KMS-11 (cell line): Measurements from ENCODE around the gene RHBDD3.

Experiments
- H2AFZ ChIP-seq: fragments of 200-600 bp; sonication (generic); 2 replicates; pipeline ENCODE4 v1.6.1; 2016; ENCODE audit warnings: antibody characterized with exemption, mixed run types, low read depth
- H3K27ac ChIP-seq: fragments of 200-600 bp; sonication (generic); 2 replicates; pipeline ENCODE4 v1.6.1; 2016; ENCODE audit warnings: mild to moderate bottlenecking, mixed run types
- H3K27me3 ChIP-seq: fragments of 200-600 bp; sonication (generic); 2 replicates; pipeline ENCODE4 v1.6.1; 2017; ENCODE audit warnings: mild to moderate bottlenecking, low read depth, mixed run types, moderate library complexity; ENCODE audit not compliant: insufficient read depth
- H3K36me3 ChIP-seq: fragments of 200-600 bp; sonication (generic); 2 replicates; pipeline ENCODE4 v1.6.1; 2017; ENCODE audit warnings: mild to moderate bottlenecking, mixed run types; ENCODE audit not compliant: insufficient read depth
- H3K4me1 ChIP-seq: fragments of 200-600 bp; sonication (generic); 2 replicates; pipeline ENCODE4 v1.6.1; 2016; ENCODE audit warnings: mild to moderate bottlenecking, low read depth, mixed run types; ENCODE audit not compliant: poor library complexity, severe bottlenecking
- H3K4me2 ChIP-seq: fragments of 200-600 bp; sonication (generic); 2 replicates; pipeline ENCODE4 v1.7.0; 2016; ENCODE audit warnings: mild to moderate bottlenecking, mixed run types
- H3K4me3 ChIP-seq: fragments of 200-600 bp; sonication (generic); IDR thresholded peaks from 2 replicates; pipeline ENCODE4 v1.6.1; 2017; ENCODE audit warnings: low read depth, low read length, mixed read lengths; ENCODE audit not compliant: insufficient read depth
- H3K79me2 ChIP-seq: fragments of 200-600 bp; sonication (generic); 2 replicates; pipeline ENCODE4 v1.6.1; 2016; ENCODE audit warnings: low read depth, mixed run types; ENCODE audit not compliant: insufficient read depth
- H3K9ac ChIP-seq: fragments of 200-600 bp; sonication (generic); 2 replicates; pipeline ENCODE4 v1.6.1; 2016; ENCODE audit warnings: mild to moderate bottlenecking, mixed run types
- H4K20me1 ChIP-seq: fragments of 200-600 bp; sonication (generic); 2 replicates; pipeline ENCODE4 v1.6.1; 2016; ENCODE audit warnings: mild to moderate bottlenecking, mixed run types; ENCODE audit not compliant: insufficient read depth
- TF ChIP-seq, protein P1 (sequence below): fragments of 200-600 bp; sonication (generic); conservative IDR thresholded peaks from 2 replicates; pipeline ENCODE4 v1.6.1; 2017; ENCODE audit warnings: low read depth, mild to moderate bottlenecking, antibody characterized with exemption, low read length, moderate library complexity, mixed read lengths

RHBDD3 gene

DNA sequence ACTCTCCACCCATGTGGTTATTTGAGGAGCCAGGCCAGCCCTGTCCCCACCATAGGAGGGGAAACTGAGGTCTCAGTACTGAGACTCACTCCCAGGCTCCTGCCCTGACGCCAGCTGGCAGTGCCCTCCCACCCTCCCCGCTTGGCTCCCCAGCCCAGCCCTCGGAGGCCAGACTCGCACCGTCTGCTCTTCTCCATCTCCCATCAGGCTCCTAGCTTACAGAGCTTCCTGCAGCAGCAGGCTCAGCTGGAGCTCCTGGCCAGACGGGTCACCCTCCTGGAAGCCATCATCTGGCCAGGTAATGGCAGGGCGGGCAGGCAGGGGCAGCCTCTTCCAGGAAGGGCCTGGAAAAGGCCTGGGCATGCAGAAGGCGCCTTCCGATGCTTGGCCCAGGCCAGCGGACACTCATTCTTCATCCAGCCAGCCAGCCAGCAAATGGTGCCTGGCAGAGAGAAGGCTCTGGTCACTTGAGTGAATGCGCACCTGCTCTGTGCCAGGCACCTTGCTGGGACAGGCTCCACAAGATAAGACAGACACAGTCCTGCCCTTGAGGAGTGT lies 12.6 kb downstream of the RHBDD3 start:
- H3K9ac ChIP-seq, result no peak overlapping the region
- no peak overlapping the region for H3K4me3 ChIP-seq
- H3K79me2 ChIP-seq, result no peaks in the 10 kb centered on the region
- no peak overlapping the region for H3K4me2 ChIP-seq
- no peaks in the 10 kb centered on the region for H3K36me3 ChIP-seq
- no peaks in the 10 kb centered on the region for H4K20me1 ChIP-seq
- H2AFZ ChIP-seq, result no peak overlapping the region
- H3K27me3 ChIP-seq, result no peaks in the 10 kb centered on the region
- no peak overlapping the region for H3K27ac ChIP-seq
- peaks cover 7% of the 10 kb centered on the region for H3K4me1 ChIP-seq
- TF ChIP-seq, protein P1, sequence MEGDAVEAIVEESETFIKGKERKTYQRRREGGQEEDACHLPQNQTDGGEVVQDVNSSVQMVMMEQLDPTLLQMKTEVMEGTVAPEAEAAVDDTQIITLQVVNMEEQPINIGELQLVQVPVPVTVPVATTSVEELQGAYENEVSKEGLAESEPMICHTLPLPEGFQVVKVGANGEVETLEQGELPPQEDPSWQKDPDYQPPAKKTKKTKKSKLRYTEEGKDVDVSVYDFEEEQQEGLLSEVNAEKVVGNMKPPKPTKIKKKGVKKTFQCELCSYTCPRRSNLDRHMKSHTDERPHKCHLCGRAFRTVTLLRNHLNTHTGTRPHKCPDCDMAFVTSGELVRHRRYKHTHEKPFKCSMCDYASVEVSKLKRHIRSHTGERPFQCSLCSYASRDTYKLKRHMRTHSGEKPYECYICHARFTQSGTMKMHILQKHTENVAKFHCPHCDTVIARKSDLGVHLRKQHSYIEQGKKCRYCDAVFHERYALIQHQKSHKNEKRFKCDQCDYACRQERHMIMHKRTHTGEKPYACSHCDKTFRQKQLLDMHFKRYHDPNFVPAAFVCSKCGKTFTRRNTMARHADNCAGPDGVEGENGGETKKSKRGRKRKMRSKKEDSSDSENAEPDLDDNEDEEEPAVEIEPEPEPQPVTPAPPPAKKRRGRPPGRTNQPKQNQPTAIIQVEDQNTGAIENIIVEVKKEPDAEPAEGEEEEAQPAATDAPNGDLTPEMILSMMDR, result no peak

DNA sequence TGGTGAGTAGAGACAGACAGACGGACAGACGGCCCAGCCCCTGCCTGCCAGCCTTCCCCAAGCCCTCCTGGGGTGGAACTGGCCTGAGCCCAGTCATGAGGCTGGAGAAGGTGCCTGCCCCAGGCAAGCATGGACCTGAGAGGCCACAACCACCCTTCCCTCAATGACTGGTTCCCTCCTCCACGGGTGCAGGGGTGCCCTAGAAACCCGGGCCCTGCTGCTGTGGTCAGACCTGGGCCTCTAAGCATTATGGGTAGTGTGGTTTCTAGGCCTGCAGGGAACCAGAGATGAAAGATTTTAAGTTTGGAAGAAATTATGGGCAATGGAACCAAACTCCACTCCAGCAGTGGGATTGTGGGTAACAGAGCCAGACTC lies 13.5 kb downstream of the RHBDD3 start:
- H3K4me3 ChIP-seq, result no peak overlapping the region
- H3K27ac ChIP-seq, result no peak overlapping the region
- H3K27me3 ChIP-seq, result no peaks in the 10 kb centered on the region
- H3K36me3 ChIP-seq, result no peaks in the 10 kb centered on the region
- TF ChIP-seq, protein P1, result no peak
- peaks cover 7% of the 10 kb centered on the region for H3K4me1 ChIP-seq
- H2AFZ ChIP-seq, result peak overlapping the region; percentile 33; the same call in 1 of the 2 replicates
- no peaks in the 10 kb centered on the region for H4K20me1 ChIP-seq
- H3K9ac ChIP-seq, result no peak overlapping the region
- no peaks in the 10 kb centered on the region for H3K79me2 ChIP-seq
- H3K4me2 ChIP-seq, result no peak overlapping the region

DNA sequence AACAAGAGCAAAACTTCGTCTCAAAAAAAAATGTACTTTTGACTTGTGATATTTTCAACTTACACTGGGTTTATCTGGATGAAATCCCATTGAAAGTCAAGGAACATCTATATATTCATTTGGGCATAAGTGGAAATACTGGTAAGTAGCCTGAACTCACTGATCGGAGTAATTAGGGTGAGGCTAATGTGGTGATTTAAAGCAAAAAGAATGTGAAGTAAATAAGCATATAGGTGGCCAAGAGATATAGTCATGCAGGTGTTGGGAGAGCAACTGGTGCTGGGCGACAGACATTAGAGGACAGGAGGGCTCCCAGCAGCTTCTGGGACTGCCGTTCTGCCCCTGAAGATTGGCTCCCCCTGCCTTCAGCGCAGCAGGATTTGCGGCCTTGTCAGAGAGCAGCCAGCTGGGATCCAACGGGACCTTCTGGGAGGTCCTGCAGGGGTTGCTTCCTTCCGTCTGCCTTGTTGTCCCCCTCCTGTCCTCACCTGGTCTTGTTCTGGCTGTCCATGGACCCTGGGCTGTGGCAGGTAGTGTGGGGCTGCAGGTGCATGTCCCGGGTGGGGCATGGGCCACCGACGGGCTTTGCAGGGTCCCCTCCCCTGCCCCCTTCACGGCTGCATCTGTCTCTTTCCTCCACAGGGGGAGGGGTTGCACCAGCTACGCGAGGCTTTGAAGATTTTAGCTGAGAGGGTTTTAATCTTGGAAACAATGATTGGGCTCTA lies 14.1 kb downstream of the RHBDD3 start:
- no peak overlapping the region for H3K4me2 ChIP-seq
- no peak overlapping the region for H3K4me3 ChIP-seq
- TF ChIP-seq, protein P1, result no peak
- peak overlapping the region; percentile 33; the same call in 1 of the 2 replicates for H2AFZ ChIP-seq
- H4K20me1 ChIP-seq, result no peaks in the 10 kb centered on the region
- H3K27me3 ChIP-seq, result no peaks in the 10 kb centered on the region
- no peak overlapping the region for H3K9ac ChIP-seq
- no peaks in the 10 kb centered on the region for H3K36me3 ChIP-seq
- H3K4me1 ChIP-seq, result peaks cover 7% of the 10 kb centered on the region
- H3K27ac ChIP-seq, result no peak overlapping the region
- no peaks in the 10 kb centered on the region for H3K79me2 ChIP-seq

DNA sequence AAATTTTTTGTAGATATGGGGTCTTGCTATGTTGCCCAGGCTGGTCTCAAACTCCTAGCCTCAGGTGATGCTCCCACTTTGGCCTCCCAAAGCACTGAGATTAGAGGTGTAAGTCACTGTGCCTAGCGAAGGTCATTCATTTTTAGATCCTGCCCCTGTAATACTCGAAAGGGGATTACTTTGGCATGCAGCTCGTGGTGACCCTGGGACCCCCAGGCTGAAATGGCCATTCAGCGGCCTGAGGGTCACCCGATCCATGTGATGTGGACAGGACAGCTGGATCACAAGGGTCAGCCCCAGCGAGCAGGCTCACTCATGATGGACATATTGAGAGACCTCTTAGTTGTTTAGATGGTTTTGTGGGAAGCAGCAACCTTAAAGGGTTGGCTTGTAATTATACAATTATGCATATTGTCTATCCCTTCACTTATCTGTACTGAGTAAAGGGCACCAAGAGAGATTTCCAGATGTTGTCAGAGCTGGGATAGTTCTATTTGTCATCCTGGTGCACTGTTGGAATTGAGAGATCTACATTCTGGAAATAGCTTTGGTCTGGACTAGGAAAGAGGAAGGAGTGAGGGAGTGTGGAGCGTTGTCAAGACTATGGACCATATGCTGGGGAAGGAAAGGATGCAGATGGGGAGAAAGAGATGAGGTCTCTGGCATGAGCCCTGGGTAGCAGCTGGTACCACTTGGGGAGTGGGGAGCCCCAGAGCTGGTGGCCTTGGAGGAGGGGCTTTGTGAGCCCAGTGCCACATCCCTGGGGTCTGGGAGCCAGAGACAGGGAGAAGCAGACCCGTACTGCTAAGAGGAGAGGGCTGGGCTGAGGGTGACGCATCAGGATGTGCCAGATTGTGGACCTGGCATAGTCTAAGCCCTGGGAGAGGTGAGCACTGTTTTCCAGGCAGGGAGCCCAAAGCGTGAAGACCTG lies 15.5 kb downstream of the RHBDD3 start:
- Histone ChIP-seq H3K79me2 (no peaks in the 10 kb centered on the region), H3K4me2 (no peak overlapping the region), H3K36me3 (no peaks in the 10 kb centered on the region), H3K9ac (no peak overlapping the region), H3K27me3 (no peaks in the 10 kb centered on the region), H2AFZ (no peak overlapping the region), H3K4me3 (no peak overlapping the region), H3K4me1 (peaks cover 7% of the 10 kb centered on the region), H4K20me1 (no peaks in the 10 kb centered on the region), H3K27ac (no peak overlapping the region)
- TF ChIP-seq, protein P1, result no peak
